H1 (cell line): Measurements from ENCODE around the gene TNFRSF18. TPM values are rescaled to one million over a fixed set of nuclear protein-coding genes. Genes with fewer than 3 reads are reported as not detected.

Source experiments
- CTCF ChIA-PET: fragments of 300-600 bp; sonication (Branson Sonifier 250); formaldehyde crosslinking; loops from one replicate; lab custom pipeline; 2021; ENCODE audit not compliant: partially characterized antibody; lab: Charles Lee
- POLR2A ChIA-PET: fragments of 300-600 bp; sonication (Branson Sonifier 250); formaldehyde crosslinking; loops from one replicate; lab custom pipeline; 2021; ENCODE audit warnings: inconsistent platforms; ENCODE audit not compliant: partially characterized antibody; lab: Charles Lee
- DNase-seq, 2 experiments: peaks; one replicate each; pipeline versions ENCODE4 v3.0.0 to v3.0.0-alpha.2; 2010 to 2022; ENCODE audit warnings: low spot score in 2 of 2, low read depth in 1 of 2, mixed read lengths in 1 of 2
- FAIRE-seq: peaks from 2 replicates; lab custom pipeline; 2011; peaks lifted over from hg19 to GRCh38; lab: Jason Lieb, UNC
- H2AFZ ChIP-seq: 2 replicates; pipeline ENCODE4 v1.8.1; 2012; ENCODE audit warnings: low read length, inconsistent platforms
- H2AK5ac ChIP-seq: 2 replicates; pipeline ENCODE4 v1.6.1; 2013; ENCODE audit warnings: low read depth, low read length
- H2BK120ac ChIP-seq: replicated peaks from 2 replicates; pipeline ENCODE3; 2013; ENCODE audit warnings: low read depth, low read length, inconsistent platforms
- H2BK12ac ChIP-seq: 2 replicates; pipeline ENCODE4 v1.6.1; 2013; ENCODE audit warnings: low read depth, low read length
- H2BK15ac ChIP-seq: 2 replicates; pipeline ENCODE4 v1.6.1; 2013; ENCODE audit warnings: low read length
- H2BK20ac ChIP-seq: 2 replicates; pipeline ENCODE4 v1.6.1; 2013; ENCODE audit warnings: low read length
- H2BK5ac ChIP-seq: 2 replicates; pipeline ENCODE4 v1.6.1; 2013; ENCODE audit warnings: low read depth, low read length
- H3K14ac ChIP-seq: 2 replicates; pipeline ENCODE4 v1.6.1; 2013; ENCODE audit warnings: inconsistent platforms; ENCODE audit not compliant: insufficient read length
- H3K18ac ChIP-seq: 2 replicates; pipeline ENCODE4 v1.6.1; 2013; ENCODE audit warnings: low read length; ENCODE audit errors: extremely low read depth
- H3K23ac ChIP-seq: 2 replicates; pipeline ENCODE4 v1.6.1; 2013; ENCODE audit warnings: inconsistent platforms; ENCODE audit not compliant: insufficient read length
- H3K23me2 ChIP-seq: 2 replicates; pipeline ENCODE4 v1.6.1; 2013; ENCODE audit warnings: low read depth, low read length
- H3K27ac ChIP-seq: 2 replicates; pipeline ENCODE4 v1.6.1; 2011; ENCODE audit warnings: low read depth, low read length, inconsistent platforms
- H3K27me3 ChIP-seq, 4 experiments: replicated peaks in 1 of 4; 1 replicate in 1 of 4; 2 replicates in 3 of 4; pipeline versions ENCODE4 v1.6.1 to v1.8.1; 2011 to 2013; ENCODE audit warnings: low read length in 3 of 4, mild to moderate bottlenecking in 3 of 4, inconsistent platforms in 2 of 4, mixed read lengths in 2 of 4, moderate library complexity in 1 of 4; ENCODE audit not compliant: control insufficient read depth in 3 of 4, insufficient read depth in 3 of 4; ENCODE audit errors: extremely low read depth in 1 of 4
- H3K36me3 ChIP-seq, 4 experiments: 2 replicates each; pipeline versions ENCODE4 v1.6.1 to v1.8.1; 2011 to 2013; ENCODE audit warnings: mild to moderate bottlenecking in 4 of 4, low read length in 3 of 4, moderate library complexity in 2 of 4, control low read depth in 1 of 4, inconsistent platforms in 1 of 4; ENCODE audit not compliant: insufficient read depth in 4 of 4, control insufficient read depth in 2 of 4
- H3K4ac ChIP-seq: replicated peaks from 2 replicates; pipeline ENCODE3; 2013; ENCODE audit warnings: low read length, low read depth, mixed read lengths, inconsistent platforms; ENCODE audit not compliant: insufficient read length
- H3K4me1 ChIP-seq, 4 experiments: replicated peaks in 1 of 4; 1 replicate in 1 of 4; 2 replicates in 3 of 4; pipeline versions ENCODE4 v1.6.1 to v1.8.1; 2011 to 2013; ENCODE audit warnings: low read length in 3 of 4, inconsistent platforms in 2 of 4, mixed read lengths in 1 of 4; ENCODE audit not compliant: insufficient read depth in 4 of 4, control insufficient read depth in 3 of 4
- H3K4me2 ChIP-seq, 2 experiments: 2 replicates each; pipeline versions ENCODE4 v1.6.1 to v1.8.1; 2011 to 2013; ENCODE audit warnings: low read depth in 2 of 2, low read length in 2 of 2, control low read depth in 1 of 2, inconsistent platforms in 1 of 2, mild to moderate bottlenecking in 1 of 2; ENCODE audit not compliant: insufficient read depth in 1 of 2
- H3K4me3 ChIP-seq, 4 experiments: fragments of 200-600, 300-600 bp in 1 of 4; sonication (generic), shearing (Covaris generic), sonication (Bioruptor Twin) in 1 of 4; 2 replicates each; pipeline versions ENCODE4 v1.5.1 to v1.8.1; 2011 to 2016; ENCODE audit warnings: low read length in 4 of 4, low read depth in 3 of 4, control low read depth in 2 of 4, inconsistent platforms in 2 of 4, mild to moderate bottlenecking in 2 of 4, mixed read lengths in 1 of 4, moderate library complexity in 1 of 4; ENCODE audit not compliant: insufficient read depth in 2 of 4; ENCODE audit errors: extremely low read depth in 1 of 4
- H3K56ac ChIP-seq: replicated peaks from 2 replicates; pipeline ENCODE3; 2013; ENCODE audit warnings: low read depth, mild to moderate bottlenecking, mixed read lengths, low read length, inconsistent platforms; ENCODE audit not compliant: insufficient read length
- H3K79me1 ChIP-seq: 2 replicates; pipeline ENCODE4 v1.6.1; 2013; ENCODE audit warnings: low read depth, low read length, control low read depth
- H3K79me2 ChIP-seq, 2 experiments: 2 replicates each; pipeline versions ENCODE4 v1.6.1 to v1.8.1; 2012 to 2013; ENCODE audit warnings: low read length in 2 of 2, mild to moderate bottlenecking in 2 of 2, inconsistent platforms in 1 of 2; ENCODE audit not compliant: insufficient read depth in 2 of 2, control insufficient read depth in 1 of 2
- H3K9ac ChIP-seq, 4 experiments: replicated peaks in 1 of 4; 1 replicate in 1 of 4; 2 replicates in 3 of 4; pipeline versions ENCODE4 v1.6.1 to v1.8.1; 2011 to 2013; ENCODE audit warnings: low read depth in 3 of 4, low read length in 3 of 4, control low read depth in 2 of 4, mild to moderate bottlenecking in 2 of 4, moderate library complexity in 2 of 4, inconsistent platforms in 1 of 4; ENCODE audit errors: extremely low read depth in 1 of 4
- H3K9me3 ChIP-seq, 2 experiments: 2 replicates each; pipeline versions ENCODE4 v1.6.1 to v1.8.1; 2012 to 2013; ENCODE audit warnings: mild to moderate bottlenecking in 2 of 2, moderate library complexity in 2 of 2, control low read depth in 1 of 2, inconsistent platforms in 1 of 2, low read depth in 1 of 2, low read length in 1 of 2, mixed read lengths in 1 of 2; ENCODE audit not compliant: insufficient read depth in 2 of 2
- H4K20me1 ChIP-seq, 2 experiments: replicated peaks in 1 of 2; 2 replicates each; pipeline versions ENCODE3 to v1.8.1; 2011 to 2013; ENCODE audit warnings: inconsistent platforms in 2 of 2, low read length in 2 of 2, mild to moderate bottlenecking in 1 of 2; ENCODE audit not compliant: insufficient read depth in 2 of 2, control insufficient read depth in 1 of 2
- H4K5ac ChIP-seq: 2 replicates; pipeline ENCODE4 v1.6.1; 2013; ENCODE audit warnings: low read length, low read depth, mixed read lengths, inconsistent platforms; ENCODE audit not compliant: insufficient read length
- H4K8ac ChIP-seq: 2 replicates; pipeline ENCODE4 v1.8.0; 2013; ENCODE audit warnings: mild to moderate bottlenecking, moderate library complexity, low read length, inconsistent platforms; ENCODE audit not compliant: insufficient read depth; ENCODE audit errors: extremely low read depth
- H4K91ac ChIP-seq: replicated peaks from 2 replicates; pipeline ENCODE3; 2013; ENCODE audit warnings: low read length, mixed read lengths, inconsistent platforms; ENCODE audit not compliant: insufficient read length
- POLR2AphosphoS5 ChIP-seq: IDR thresholded peaks from 2 replicates; pipeline ENCODE4 v1.6.1; 2011; ENCODE audit warnings: low read depth, low read length
- SIN3A ChIP-seq, 2 experiments: IDR thresholded peaks in 1 of 2; conservative IDR thresholded peaks in 1 of 2; 2 replicates each; pipeline ENCODE4 v1.6.1; 2011 to 2012; ENCODE audit warnings: low read length in 2 of 2, improper control_type of control experiment in 1 of 2, low read depth in 1 of 2, mild to moderate bottlenecking in 1 of 2
- SRF ChIP-seq: IDR thresholded peaks from 2 replicates; pipeline ENCODE4 v1.6.1; 2011; ENCODE audit warnings: mild to moderate bottlenecking, low read depth, low read length, moderate library complexity
- WGBS, 2 experiments: shearing (Covaris generic) in 1 of 2; methylation state at CpG; one replicate each; pipeline versions ENCODE4 v1.1.6 to v1.1.7; 2013 to 2015; ENCODE audit warnings: low lambda C conversion rate in 2 of 2, mixed read lengths in 2 of 2, inconsistent platforms in 1 of 2, low coverage in 1 of 2, missing lambda C conversion rate in 1 of 2; ENCODE audit not compliant: insufficient replicate concordance in 2 of 2, insufficient coverage in 1 of 2, insufficient read length in 1 of 2; ENCODE audit errors: extremely low coverage in 1 of 2, missing lambda C conversion rate in 1 of 2; 5-methylcytosine and 5-hydroxymethylcytosine counted together
- polyA plus RNA-seq, 7 experiments: library from polyadenylated mRNA; depleted of rRNA in 3 of 7; stranded (reverse) in 5 of 7; unstranded in 2 of 7; fragments of >200 nt in 5 of 7; fragments of 200-250 nt in 2 of 7; gene quantifications; 1 replicate in 5 of 7; 2 replicates in 1 of 7; 4 replicates in 1 of 7; pipeline versions ENCODE4 v1.2.1 to v1.2.3, GENCODE V29; 2011 to 2013; ENCODE audit warnings: missing spikeins in 2 of 7, mixed read lengths in 2 of 7
- total RNA-seq: library from RNA; stranded (reverse); fragmentation: NEBNext Ultra II Directional; extraction: Animal tissue kit (Norgen Biotek cat#: 25700); gene quantifications from 2 replicates; pipeline ENCODE4 v1.2.1, GENCODE V29; 2021

Gene TNFRSF18
- total and polyA plus RNA-seq, 2 of the 8 experiments (the other 6 are each of a cell fraction or from before 2014, with no cell fraction given): 1.5 to 2.5 TPM

DNA sequence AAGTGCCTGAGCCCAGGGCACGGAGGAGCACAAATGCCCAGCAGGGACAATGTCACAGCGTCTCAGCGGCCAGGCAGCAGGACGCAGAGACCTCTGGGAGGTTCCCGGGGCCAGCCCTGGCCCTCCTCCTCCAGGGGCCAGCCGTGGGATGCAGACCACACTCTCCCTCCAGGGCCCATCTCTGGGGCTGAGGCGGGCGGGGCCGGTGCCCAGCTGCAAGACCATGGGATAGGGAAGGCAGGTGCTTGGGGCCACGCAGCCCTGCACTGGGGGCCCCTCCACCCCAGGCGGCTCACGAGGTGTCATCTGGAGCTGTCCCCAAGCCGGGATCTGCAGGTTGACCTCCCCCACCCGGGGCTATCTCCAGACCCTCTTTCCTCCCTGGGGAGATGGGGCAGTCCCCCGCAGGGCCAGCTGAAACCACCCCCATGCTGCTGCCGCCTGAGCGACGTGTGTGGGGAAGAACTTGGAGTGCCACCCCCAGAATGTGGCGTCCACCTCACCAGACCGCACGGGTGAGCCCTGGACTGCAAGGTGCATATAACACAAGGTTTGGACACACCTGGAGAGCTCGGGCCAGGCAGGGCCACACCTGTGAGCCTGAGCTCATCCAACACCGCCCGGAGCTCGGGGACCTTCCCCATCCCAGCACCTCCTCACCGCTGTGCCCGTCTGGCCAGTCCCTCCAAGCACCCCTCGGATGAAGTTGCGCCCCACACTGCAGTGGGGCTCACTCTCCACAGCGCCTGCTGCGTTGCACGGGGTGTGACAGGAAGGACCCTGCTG, 36.8 kb downstream of the TNFRSF18 start:
- Histone ChIP-seq H3K4ac (no peak overlapping the region), H2BK20ac (0 out of 2 replicates have a peak overlapping the region, but pooled peaks have one; percentile 43), H3K14ac (no peak overlapping the region), H2BK12ac (no peak overlapping the region; the same call in 1 of the 2 replicates), H3K56ac (no peak overlapping the region), H3K79me2 (no peaks in the 10 kb centered on the region; a peak in 1 of 4 replicates), H3K23me2 (no peaks in the 10 kb centered on the region), H3K36me3 (no peaks in the 10 kb centered on the region), H3K27ac (no peak overlapping the region), H2BK120ac (no peak overlapping the region), H4K20me1 (no peaks in the 10 kb centered on the region), H4K5ac (no peak overlapping the region), H3K4me3 (no peak overlapping the region), H3K4me2 (no peak overlapping the region), H2BK15ac (no peak overlapping the region), H3K9ac (no peak overlapping the region), H3K27me3 (0 out of 7 replicates have a peak, but pooled peaks cover 0 to 2% (median 0%) of the 10 kb centered on the region in 4 experiments), H3K18ac (no peak overlapping the region), H3K23ac (no peak overlapping the region), H4K91ac (peak overlapping the region; percentile 77), H3K79me1 (no peaks in the 10 kb centered on the region; the same call in 1 of the 2 replicates), H2AFZ (no peak overlapping the region), H2AK5ac (no peak overlapping the region), H2BK5ac (peak overlapping the region; percentile 60; the same call in 1 of the 2 replicates), H4K8ac (no peak overlapping the region), H3K4me1 (peaks cover 0 to 31% (median 16%) of the 10 kb centered on the region in 4 experiments; a peak in 6 of 7 replicates), H3K9me3 (no peaks in the 10 kb centered on the region)
- POLR2A ChIA-PET: interaction anchor here (1.0 to 1.2 kb wide), 2 partner anchors 16 to 73 kb away, joined by 3 read pairs; no protein-coding TSS in a partner anchor
- 89% methylated on average over 29 of the region's 32 CpGs; no CpG with 5 or more reads in 1 of the 2 experiments for WGBS, 2 experiments
- FAIRE-seq (no peak), DNase-seq (peak in 1 of 2 experiments; percentile 53)
- CTCF ChIA-PET: interaction anchor here (0.6 to 1.8 kb wide), 5 partner anchors 45 to 208 kb away, joined by 3 to 7 read pairs (median 3); no protein-coding TSS in a partner anchor
- TF ChIP-seq SIN3A (conservative IDR thresholded peaks at IDR 0.05 in 1 of 2, IDR thresholded peaks at IDR 0.05 in 1 of 2; ENCODE audit: low read depth in 1 of 2, low read length in 2 of 2): no peak
- TF ChIP-seq SRF: no peak
- TF ChIP-seq POLR2AphosphoS5: no peak
